PC-9 (cell line): Measurements from ENCODE around the gene SLC25A45.
"Not testable (repeated sequence)": the region's sequence is repeated elsewhere in the genome, so short reads cannot be mapped to it uniquely, and the experiment has no call there.

ENCODE experiments used
- CTCF ChIP-seq: fragments of 200-600 bp; sonication (generic); conservative IDR thresholded peaks from 2 replicates; pipeline ENCODE4 v1.6.1; 2017; ENCODE audit warnings: mixed run types, antibody characterized with exemption, mild to moderate bottlenecking, moderate library complexity
- EZH2 ChIP-seq: fragments of 200-600 bp; sonication (generic); IDR thresholded peaks from 2 replicates; pipeline ENCODE4 v1.8.0; 2017; ENCODE audit warnings: antibody characterized with exemption, low read depth

GRCh38 chr11:65413077-65413664, 30.7 kb upstream of the SLC25A45 start:
- not testable (repeated sequence) for TF ChIP-seq EZH2, CTCF
